Cerebellar cortex (tissue), 1 donor: ENCODE data around the gene CNTNAP2.

Experiments used
- DNase-seq: peaks from one replicate; pipeline ENCODE4 v3.0.0-alpha.2; 2015; ENCODE audit warnings: low spot score

Gene CNTNAP2

GRCh38 chr7:146116521-146117222 is at the start of gene CNTNAP2:
Gene CNTNAP2, plus strand, starts transcription at chr7:146116801. Its CDS starts 76 bp downstream, at chr7:146116877.
- DNase-seq: peak; percentile 70

- DNase-seq: no peak
Observed at GRCh38 chr7:146067880-146068279, 48.7 kb upstream of the CNTNAP2 start.

- no peak for DNase-seq
Observed at GRCh38 chr7:146074195-146074765, 42.3 kb upstream of the CNTNAP2 start.

- no peak for DNase-seq
Observed at GRCh38 chr7:146076344-146076743, 40.3 kb upstream of the CNTNAP2 start.

GRCh38 chr7:146084086-146084485 is 32.5 kb upstream of the CNTNAP2 start:
- DNase-seq: no peak

GRCh38 chr7:146090023-146090645 is 26.5 kb upstream of the CNTNAP2 start:
- peak; percentile 66 for DNase-seq

- peak; percentile 74 for DNase-seq
Observed at GRCh38 chr7:146094356-146094755, 22.2 kb upstream of the CNTNAP2 start.

- DNase-seq: no peak
Observed at GRCh38 chr7:146096994-146097393, 19.6 kb upstream of the CNTNAP2 start.

- DNase-seq: no peak
Observed at GRCh38 chr7:146106319-146106718, 10.3 kb upstream of the CNTNAP2 start.

- no peak for DNase-seq
Observed at GRCh38 chr7:146112755-146113154, 3.8 kb upstream of the CNTNAP2 start.

- DNase-seq: peak; percentile 60
Observed at GRCh38 chr7:146115548-146115850, 1.1 kb upstream of the CNTNAP2 start.

GRCh38 chr7:146115851-146116520 is 615 bp upstream of the CNTNAP2 start:
- peak; percentile 61 for DNase-seq

- peak; percentile 8 for DNase-seq
Observed at GRCh38 chr7:146117576-146117975, 975 bp downstream of the CNTNAP2 start.

GRCh38 chr7:146119002-146119401 is 2.4 kb downstream of the CNTNAP2 start:
- DNase-seq: peak; percentile 14

- DNase-seq: no peak
Observed at GRCh38 chr7:146123715-146124114, 7.1 kb downstream of the CNTNAP2 start.

GRCh38 chr7:146126767-146127509 is 10.3 kb downstream of the CNTNAP2 start:
- no peak for DNase-seq

GRCh38 chr7:146129296-146129695 is 12.7 kb downstream of the CNTNAP2 start:
- DNase-seq: no peak

- DNase-seq: no peak
Observed at GRCh38 chr7:146129997-146130396, 13.4 kb downstream of the CNTNAP2 start.

- DNase-seq: no peak
Observed at GRCh38 chr7:146131701-146132100, 15.1 kb downstream of the CNTNAP2 start.

GRCh38 chr7:146136357-146136875 is 19.8 kb downstream of the CNTNAP2 start:
- no peak for DNase-seq

GRCh38 chr7:146138926-146139325 is 22.3 kb downstream of the CNTNAP2 start:
- no peak for DNase-seq
